Measurements from ENCODE around the gene FBXO40. TPM values are rescaled to one million over a fixed set of nuclear protein-coding genes. Genes with fewer than 3 reads are reported as not detected.

FBXO40 gene
- total and polyA plus RNA-seq, 2 of the 13 experiments (the other 11 are each of a cell fraction or from before 2014, with no cell fraction given) = not detected

DNA sequence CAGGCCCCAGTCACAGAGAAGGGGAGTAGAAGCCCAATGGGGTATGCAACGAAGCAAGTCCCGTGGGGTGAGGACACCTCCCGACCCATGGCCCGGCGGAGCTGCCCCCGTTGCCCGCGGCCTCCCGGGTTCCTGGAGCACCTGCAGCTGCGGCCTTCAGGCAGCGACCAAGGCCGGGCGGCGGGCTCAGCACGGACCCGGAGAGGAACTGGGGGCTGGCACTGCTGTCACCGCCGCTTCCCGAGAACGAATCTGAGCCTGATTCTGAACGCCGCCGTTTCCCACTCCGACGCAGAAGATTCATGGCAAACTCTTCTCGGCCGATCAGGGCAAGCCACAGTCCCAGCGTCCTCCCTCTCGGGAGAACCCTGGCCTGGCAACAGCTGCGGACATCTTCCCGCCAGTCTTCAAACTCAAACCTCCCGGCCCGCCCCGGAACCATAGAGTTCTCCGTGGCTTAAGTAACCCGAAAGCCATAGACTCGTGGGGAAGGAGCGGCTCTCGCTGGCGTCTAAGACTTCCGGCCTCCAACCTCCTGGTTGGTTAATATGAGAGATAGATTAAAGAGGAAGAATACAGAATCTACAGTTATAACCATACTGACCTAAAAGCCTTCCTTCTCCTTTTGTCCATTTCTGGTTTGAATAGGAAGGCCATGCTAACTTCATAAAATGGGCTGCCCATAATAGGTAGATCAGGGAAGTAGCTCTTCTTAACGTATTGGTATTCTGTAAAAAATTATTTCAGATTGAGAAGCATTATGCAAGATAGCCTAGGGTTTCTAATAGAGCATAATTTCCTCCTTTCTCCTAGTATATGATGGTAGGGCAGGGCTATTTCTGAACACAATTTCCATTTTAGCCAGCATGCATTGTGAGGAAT is 47.4 kb upstream of the FBXO40 start, which contains the start of gene POLQ (continued):
- TF ChIP-seq POGK (CRISPR knock-in tag; conservative IDR thresholded peaks at IDR 0.05) = 0 out of 2 replicates have a peak, but pooled peaks have one; percentile 60
- no peak for TF ChIP-seq ZNF362 (CRISPR knock-in tag; IDR thresholded peaks at IDR 0.05; ENCODE audit: borderline replicate concordance)
- 0 out of 2 replicates have a peak, but pooled peaks have one; percentile 82 for TF ChIP-seq ISX (CRISPR knock-in tag; conservative IDR thresholded peaks at IDR 0.05)
- no peak for TF ChIP-seq ZNF737 (CRISPR knock-in tag; IDR thresholded peaks at IDR 0.05; ENCODE audit: borderline replicate concordance)
- peak; percentile 71 for TF ChIP-seq XRCC5 (optimal IDR thresholded peaks at IDR 0.05; ENCODE audit: low read length)
- peak; percentile 92; the same call in 1 of the 2 replicates for TF ChIP-seq NFKB2 (CRISPR knock-in tag; IDR thresholded peaks at IDR 0.05; ENCODE audit: borderline replicate concordance)
- TF ChIP-seq, protein P1, sequence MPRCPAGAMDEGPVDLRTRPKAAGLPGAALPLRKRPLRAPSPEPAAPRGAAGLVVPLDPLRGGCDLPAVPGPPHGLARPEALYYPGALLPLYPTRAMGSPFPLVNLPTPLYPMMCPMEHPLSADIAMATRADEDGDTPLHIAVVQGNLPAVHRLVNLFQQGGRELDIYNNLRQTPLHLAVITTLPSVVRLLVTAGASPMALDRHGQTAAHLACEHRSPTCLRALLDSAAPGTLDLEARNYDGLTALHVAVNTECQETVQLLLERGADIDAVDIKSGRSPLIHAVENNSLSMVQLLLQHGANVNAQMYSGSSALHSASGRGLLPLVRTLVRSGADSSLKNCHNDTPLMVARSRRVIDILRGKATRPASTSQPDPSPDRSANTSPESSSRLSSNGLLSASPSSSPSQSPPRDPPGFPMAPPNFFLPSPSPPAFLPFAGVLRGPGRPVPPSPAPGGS (CRISPR knock-in tag; IDR thresholded peaks at IDR 0.05) = 0 out of 2 replicates have a peak, but pooled peaks have one; percentile 3
- no peak for TF ChIP-seq CAMTA2 (CRISPR knock-in tag; IDR thresholded peaks at IDR 0.05; ENCODE audit: borderline replicate concordance)
- TF ChIP-seq MTF2 (CRISPR knock-in tag; IDR thresholded peaks at IDR 0.05; ENCODE audit: borderline replicate concordance) = peak; percentile 78; the same call in 1 of the 2 replicates
- TF ChIP-seq, protein P2, sequence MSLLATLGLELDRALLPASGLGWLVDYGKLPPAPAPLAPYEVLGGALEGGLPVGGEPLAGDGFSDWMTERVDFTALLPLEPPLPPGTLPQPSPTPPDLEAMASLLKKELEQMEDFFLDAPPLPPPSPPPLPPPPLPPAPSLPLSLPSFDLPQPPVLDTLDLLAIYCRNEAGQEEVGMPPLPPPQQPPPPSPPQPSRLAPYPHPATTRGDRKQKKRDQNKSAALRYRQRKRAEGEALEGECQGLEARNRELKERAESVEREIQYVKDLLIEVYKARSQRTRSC (CRISPR knock-in tag; IDR thresholded peaks at IDR 0.05; ENCODE audit: low read depth) = no peak
- TF ChIP-seq SP4 (CRISPR knock-in tag; IDR thresholded peaks at IDR 0.05) = peak; percentile 61; the same call in 1 of the 2 replicates
- TF ChIP-seq, protein P3, sequence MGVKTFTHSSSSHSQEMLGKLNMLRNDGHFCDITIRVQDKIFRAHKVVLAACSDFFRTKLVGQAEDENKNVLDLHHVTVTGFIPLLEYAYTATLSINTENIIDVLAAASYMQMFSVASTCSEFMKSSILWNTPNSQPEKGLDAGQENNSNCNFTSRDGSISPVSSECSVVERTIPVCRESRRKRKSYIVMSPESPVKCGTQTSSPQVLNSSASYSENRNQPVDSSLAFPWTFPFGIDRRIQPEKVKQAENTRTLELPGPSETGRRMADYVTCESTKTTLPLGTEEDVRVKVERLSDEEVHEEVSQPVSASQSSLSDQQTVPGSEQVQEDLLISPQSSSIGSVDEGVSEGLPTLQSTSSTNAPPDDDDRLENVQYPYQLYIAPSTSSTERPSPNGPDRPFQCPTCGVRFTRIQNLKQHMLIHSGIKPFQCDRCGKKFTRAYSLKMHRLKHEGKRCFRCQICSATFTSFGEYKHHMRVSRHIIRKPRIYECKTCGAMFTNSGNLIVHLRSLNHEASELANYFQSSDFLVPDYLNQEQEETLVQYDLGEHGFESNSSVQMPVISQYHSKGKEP (CRISPR knock-in tag; IDR thresholded peaks at IDR 0.05) = no peak
- no peak for TF ChIP-seq RFX3 (CRISPR knock-in tag; IDR thresholded peaks at IDR 0.05)
- TF ChIP-seq SALL1 (CRISPR knock-in tag; IDR thresholded peaks at IDR 0.05) = peak; percentile 79
- TF ChIP-seq ZNF549 (CRISPR knock-in tag; IDR thresholded peaks at IDR 0.05) = no peak
- TF ChIP-seq HMG20B (CRISPR knock-in tag; conservative IDR thresholded peaks at IDR 0.05) = no peak
- no peak for TF ChIP-seq ZBTB20 (CRISPR knock-in tag; IDR thresholded peaks at IDR 0.05; ENCODE audit: borderline replicate concordance, low read depth)
- TF ChIP-seq FOXO1 (CRISPR knock-in tag; IDR thresholded peaks at IDR 0.05) = no peak
- TF ChIP-seq FLYWCH1 (CRISPR knock-in tag; IDR thresholded peaks at IDR 0.05) = no peak
- TF ChIP-seq MEF2D (CRISPR knock-in tag; IDR thresholded peaks at IDR 0.05) = no peak
- TF ChIP-seq ZNF3 (CRISPR knock-in tag; IDR thresholded peaks at IDR 0.05) = no peak
- TF ChIP-seq PHF21A (CRISPR knock-in tag; IDR thresholded peaks at IDR 0.05) = peak; percentile 32; the same call in 1 of the 2 replicates
- no peak for TF ChIP-seq SALL2 (CRISPR knock-in tag; IDR thresholded peaks at IDR 0.05)
- TF ChIP-seq ZNF75D (CRISPR knock-in tag; IDR thresholded peaks at IDR 0.05; ENCODE audit: borderline replicate concordance) = no peak

Measured in HepG2 (cell line).